ENCODE results near the gene EPS8L2. TPM values are rescaled to one million over a fixed set of nuclear protein-coding genes. Genes with fewer than 3 reads are reported as not detected.

Gene EPS8L2
- total RNA-seq, 1 donor from 2014 or later, result 2.2 TPM

- TF ChIP-seq CTCF (IDR thresholded peaks at IDR 0.05; ENCODE audit: borderline replicate concordance), result no peak
- Histone ChIP-seq H3K9me3 (replicated peaks) (no peaks in the 10 kb centered on the region), H3K4me3 (no peak overlapping the region), H3K27ac (replicated peaks) (no peak overlapping the region), H3K36me3 (peaks cover 30% of the 10 kb centered on the region), H3K27me3 (ENCODE audit: low read depth) (no peaks in the 10 kb centered on the region), H3K4me1 (peaks cover 34% of the 10 kb centered on the region)
- intact Hi-C loops (cut with micrococcal nuclease), result no loop called here
- DNase-seq, result no peak
These were observed 7.4 kb upstream of the EPS8L2 start for GRCh38 chr11:698493-699115.

- no peak for DNase-seq
- Histone ChIP-seq H3K36me3 (peaks cover 30% of the 10 kb centered on the region), H3K27me3 (ENCODE audit: low read depth) (no peaks in the 10 kb centered on the region), H3K27ac (replicated peaks) (no peak overlapping the region), H3K4me1 (peaks cover 29% of the 10 kb centered on the region), H3K9me3 (replicated peaks) (no peaks in the 10 kb centered on the region), H3K4me3 (no peak overlapping the region)
- TF ChIP-seq CTCF (IDR thresholded peaks at IDR 0.05; ENCODE audit: borderline replicate concordance), result no peak
- intact Hi-C loops (cut with micrococcal nuclease), result no loop called here
These were observed 6.9 kb upstream of the EPS8L2 start for GRCh38 chr11:699116-699508.

- Histone ChIP-seq H3K9me3 (replicated peaks) (no peaks in the 10 kb centered on the region), H3K27ac (replicated peaks) (no peak overlapping the region), H3K4me1 (peaks cover 29% of the 10 kb centered on the region), H3K36me3 (peaks cover 30% of the 10 kb centered on the region), H3K4me3 (no peak overlapping the region), H3K27me3 (ENCODE audit: low read depth) (no peaks in the 10 kb centered on the region)
- intact Hi-C loops (cut with micrococcal nuclease), result no loop called here
- DNase-seq, result no peak
- TF ChIP-seq CTCF (IDR thresholded peaks at IDR 0.05; ENCODE audit: borderline replicate concordance), result no peak
These were observed 6.3 kb upstream of the EPS8L2 start for GRCh38 chr11:699753-700152.

GRCh38 chr11:701741-702461, 4.1 kb upstream of the EPS8L2 start:
- peaks cover 14% of the 10 kb centered on the region for H3K27me3 ChIP-seq (ENCODE audit: low read depth)
- TF ChIP-seq CTCF (IDR thresholded peaks at IDR 0.05; ENCODE audit: borderline replicate concordance), result no peak
- no peak for DNase-seq
- H3K4me3 ChIP-seq, result no peak overlapping the region
- peaks cover 30% of the 10 kb centered on the region for H3K36me3 ChIP-seq
- no peak overlapping the region for H3K27ac ChIP-seq (replicated peaks)
- peaks cover 38% of the 10 kb centered on the region for H3K4me1 ChIP-seq
- intact Hi-C loops (cut with micrococcal nuclease), result no loop called here
- no peaks in the 10 kb centered on the region for H3K9me3 ChIP-seq (replicated peaks)

DNA sequence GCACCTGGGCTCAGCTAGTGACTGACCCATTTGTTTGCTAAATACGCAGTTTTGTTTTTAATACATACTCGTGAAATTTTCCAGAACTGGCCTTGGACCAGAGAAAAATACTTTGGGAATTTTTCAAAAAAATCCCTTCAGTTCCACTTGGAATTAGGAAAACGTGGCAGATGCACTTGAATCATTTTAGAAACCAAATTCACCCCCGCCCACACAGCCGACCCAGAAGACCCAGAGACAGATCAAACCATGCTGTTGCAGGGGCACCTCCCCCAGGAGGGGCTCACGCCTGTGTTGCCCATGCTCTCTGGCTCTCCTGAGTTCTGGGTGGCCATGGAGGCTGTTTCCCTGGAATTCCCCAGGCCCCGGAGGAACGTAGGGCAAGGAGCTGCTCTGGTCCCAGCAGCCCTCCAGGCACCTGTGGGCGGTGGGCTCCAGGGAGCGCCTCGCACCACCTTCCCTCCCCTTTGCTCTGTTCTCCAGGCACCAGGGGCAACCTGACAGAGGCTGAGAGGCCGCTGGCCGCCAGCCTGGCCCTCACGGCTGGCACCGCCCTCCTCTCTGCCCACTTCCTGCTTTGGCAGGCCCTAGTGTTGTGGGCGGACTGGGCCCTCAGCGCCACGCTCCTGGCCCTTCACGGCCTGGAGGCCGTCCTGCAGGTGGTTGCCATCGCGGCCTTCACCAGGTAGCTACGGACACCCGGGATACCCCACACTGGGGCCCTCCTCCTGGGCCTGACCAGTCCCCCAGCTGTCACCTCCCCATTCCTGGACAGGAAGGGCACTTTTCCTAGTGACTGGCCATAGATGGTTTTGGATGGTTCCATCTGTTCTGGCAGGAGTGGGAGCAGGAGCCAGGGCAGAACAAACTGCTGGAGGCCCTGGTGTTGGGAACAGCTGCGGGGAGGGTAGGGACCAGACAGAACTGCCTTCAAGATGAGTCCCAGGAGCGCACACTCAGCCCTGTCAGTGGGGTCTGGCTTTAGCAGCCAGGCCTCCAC, 3.3 kb upstream of the EPS8L2 start:
- no peak for TF ChIP-seq CTCF (IDR thresholded peaks at IDR 0.05; ENCODE audit: borderline replicate concordance)
- no peak for DNase-seq
- Histone ChIP-seq H3K9me3 (replicated peaks) (no peaks in the 10 kb centered on the region), H3K27me3 (ENCODE audit: low read depth) (peaks cover 23% of the 10 kb centered on the region), H3K4me1 (peaks cover 37% of the 10 kb centered on the region), H3K27ac (replicated peaks) (no peak overlapping the region), H3K4me3 (no peak overlapping the region), H3K36me3 (peaks cover 30% of the 10 kb centered on the region)
- intact Hi-C loops (cut with micrococcal nuclease), result no loop called here

Data from left ventricle myocardium inferior (tissue), 1 donor.